Lower lobe of right lung (tissue), 2 donors: ENCODE data around the gene SZRD1. TPM values are rescaled to one million over a fixed set of nuclear protein-coding genes. Genes with fewer than 3 reads are reported as not detected.
A peak's percentile ranks its signal among the peaks of the same experiment; 100 is the strongest.
"Not testable (repeated sequence)": the region's sequence is repeated elsewhere in the genome, so short reads cannot be mapped to it uniquely, and the experiment has no call there.

Source experiments
- ATAC-seq, 2 donors: fragments of 200-7000 bp; cut with Tn5 transposase; one replicate each; pipeline ENCODE4 v1.9.1; 2020 to 2022; ENCODE audit warnings: mild to moderate bottlenecking in 2 of 2, moderate library complexity in 2 of 2
- DNase-seq: peaks from one replicate; pipeline ENCODE4 v3.0.0-alpha.2; 2020
- H3K27ac ChIP-seq: fragments of 200-600 bp; one replicate; pipeline ENCODE4 v1.8.0; 2022
- H3K27me3 ChIP-seq: fragments of 200-600 bp; one replicate; pipeline ENCODE4 v1.8.0; 2022; ENCODE audit warnings: low read depth
- H3K36me3 ChIP-seq: fragments of 200-600 bp; one replicate; pipeline ENCODE4 v1.8.0; 2022; ENCODE audit warnings: mild to moderate bottlenecking
- H3K4me1 ChIP-seq: fragments of 200-600 bp; one replicate; pipeline ENCODE4 v1.8.0; 2022
- H3K4me3 ChIP-seq: fragments of 200-600 bp; one replicate; pipeline ENCODE4 v1.8.0; 2022; ENCODE audit warnings: mild to moderate bottlenecking
- H3K9me3 ChIP-seq: fragments of 200-600 bp; one replicate; pipeline ENCODE4 v1.8.0; 2022
- CTCF ChIP-seq: fragments of 200-600 bp; IDR thresholded peaks from one replicate; pipeline ENCODE4 v1.8.0; 2022; ENCODE audit warnings: antibody characterized with exemption, mild to moderate bottlenecking
- intact Hi-C: fragments of 100-400 bp; cut with DNase I; formaldehyde crosslinking; loops from one replicate; pipeline ENCODE4 v1.11.0; 2022
- total RNA-seq: library from RNA; stranded (reverse); fragmentation: NEBNext Ultra II Directional; extraction: Animal tissue kit (Norgen Biotek cat#: 25700); gene quantifications from one replicate; pipeline ENCODE4 v1.2.1, GENCODE V29; 2021
- donor health status: DM: no; HTN: yes; CAD: no; lungs with severe emphysema.

The SZRD1 gene
- total RNA-seq, 1 donor from 2014 or later = 111 TPM

GRCh38 chr1:16334655-16335340, 32.2 kb upstream of the SZRD1 start:
- intact Hi-C loops = no loop called here
- no peaks in the 10 kb centered on the region for H3K36me3 ChIP-seq
- H3K27me3 ChIP-seq = no peaks in the 10 kb centered on the region
- DNase-seq = no peak
- H3K4me1 ChIP-seq = peaks cover 7% of the 10 kb centered on the region
- H3K4me3 ChIP-seq = no peak overlapping the region
- ATAC-seq = peak in 1 of 2 donors; percentile 37
- no peak for TF ChIP-seq CTCF
- no peaks in the 10 kb centered on the region for H3K9me3 ChIP-seq
- H3K27ac ChIP-seq = no peak overlapping the region

GRCh38 chr1:16338961-16339360, 28.1 kb upstream of the SZRD1 start:
- intact Hi-C loops = no loop called here
- Histone ChIP-seq H3K4me1 (peaks cover 7% of the 10 kb centered on the region), H3K4me3 (no peak overlapping the region), H3K9me3 (no peaks in the 10 kb centered on the region), H3K36me3 (peaks cover 4% of the 10 kb centered on the region), H3K27ac (no peak overlapping the region), H3K27me3 (no peaks in the 10 kb centered on the region)
- DNase-seq = no peak
- TF ChIP-seq CTCF = no peak
- ATAC-seq = no peak

- Histone ChIP-seq H3K4me3 (no peak overlapping the region), H3K4me1 (no peaks in the 10 kb centered on the region), H3K27ac (no peak overlapping the region), H3K36me3 (peaks cover 4% of the 10 kb centered on the region), H3K9me3 (no peaks in the 10 kb centered on the region), H3K27me3 (no peaks in the 10 kb centered on the region)
- TF ChIP-seq CTCF = no peak
- DNase-seq = no peak
- intact Hi-C loops = no loop called here
- no peak for ATAC-seq
These were observed 26.4 kb upstream of the SZRD1 start for GRCh38 chr1:16340673-16341072.

DNA sequence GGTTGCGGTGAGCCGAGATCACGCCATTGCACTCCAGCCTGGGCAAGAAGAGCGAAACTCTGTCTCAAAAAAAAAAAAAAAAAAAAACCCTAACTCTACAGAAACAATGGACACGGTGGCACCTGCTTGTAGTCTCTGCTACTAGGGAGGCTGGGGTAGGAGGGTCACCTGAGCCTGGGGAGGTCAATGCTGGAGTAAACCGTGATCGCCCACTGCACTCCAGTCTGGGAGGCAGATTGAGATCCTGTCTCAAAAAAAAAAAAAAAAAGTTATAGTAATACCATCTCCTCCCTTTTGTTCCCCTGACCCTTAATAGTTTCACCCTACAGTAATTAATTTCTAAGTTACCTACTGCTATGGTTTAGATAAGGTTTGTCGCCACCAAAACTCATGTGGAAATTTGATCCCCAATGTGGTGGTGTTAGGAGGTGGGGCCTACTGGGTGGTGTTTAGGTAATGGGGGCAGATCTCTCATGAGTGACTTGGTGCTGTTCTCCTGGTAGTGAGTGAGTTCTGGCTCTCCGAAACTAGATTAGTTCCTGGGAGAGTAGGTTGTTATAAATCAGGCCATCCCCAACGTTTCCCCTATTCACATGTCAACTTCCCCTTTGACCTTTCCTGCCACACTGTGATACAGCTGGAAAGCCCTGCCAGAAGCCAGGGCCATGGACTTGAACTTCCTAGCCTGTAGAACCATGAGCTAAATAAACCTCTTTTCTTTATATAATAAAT, 24.5 kb upstream of the SZRD1 start:
- H3K4me1 ChIP-seq = no peaks in the 10 kb centered on the region
- no peak overlapping the region for H3K4me3 ChIP-seq
- TF ChIP-seq CTCF = no peak
- ATAC-seq = peak in 1 of 2 donors; percentile 19
- no peak overlapping the region for H3K27ac ChIP-seq
- no peaks in the 10 kb centered on the region for H3K9me3 ChIP-seq
- no peak for DNase-seq
- intact Hi-C loops = no loop called here
- peaks cover 4% of the 10 kb centered on the region for H3K36me3 ChIP-seq
- H3K27me3 ChIP-seq = no peaks in the 10 kb centered on the region

- H3K4me3 ChIP-seq, H3K4me1 ChIP-seq, H3K36me3 ChIP-seq, H3K27ac ChIP-seq, H3K9me3 ChIP-seq, intact Hi-C loops, H3K27me3 ChIP-seq, DNase-seq, ATAC-seq: not testable (repeated sequence)
These were observed 23.8 kb upstream of the SZRD1 start for GRCh38 chr1:16343276-16343675.
